Sigmoid colon (tissue), 4 donors: ENCODE measurements around the gene KCNJ6.

Source experiments
- EP300 ChIP-seq, 4 donors: sonication (generic); formaldehyde crosslinking; IDR thresholded peaks; one replicate each; pipeline ENCODE4 v1.6.1; 2017; ENCODE audit warnings: antibody characterized with exemption in 4 of 4
- POLR2AphosphoS5 ChIP-seq, 4 donors: sonication (generic); formaldehyde crosslinking; IDR thresholded peaks; one replicate each; pipeline ENCODE4 v1.6.1; 2017; ENCODE audit warnings: antibody characterized with exemption in 4 of 4

GRCh38 chr21:37865156-37865555 lies 51.1 kb downstream of the KCNJ6 start:
- TF ChIP-seq EP300 (IDR thresholded peaks at IDR 0.05) (no peak), POLR2AphosphoS5 (IDR thresholded peaks at IDR 0.05) (no peak)
